Activated B cell treated with CpG ODN at 0.5 μM for 24 hours (primary cell): ENCODE data around the gene KCNE2. TPM values are rescaled to one million over a fixed set of nuclear protein-coding genes. Genes with fewer than 3 reads are reported as not detected.

ENCODE experiments used
- ATAC-seq: fragments of 200-7000 bp; cut with Tn5 transposase; one replicate; pipeline ENCODE4 v1.10.0; 2021; ENCODE audit warnings: low read depth, mild to moderate bottlenecking, moderate library complexity
- CTCF ChIA-PET: fragments of 350-600 bp; sonication (Branson Sonifier 250); formaldehyde crosslinking; loops from one replicate; lab custom pipeline; 2021; ENCODE audit warnings: antibody characterized with exemption; lab: Charles Lee
- POLR2A ChIA-PET: fragments of 350-600 bp; sonication (Branson Sonifier 250); formaldehyde crosslinking; loops from one replicate; lab custom pipeline; 2021; ENCODE audit warnings: antibody characterized with exemption; lab: Charles Lee
- DNase-seq: peaks from one replicate; pipeline ENCODE4 v3.0.0; 2022
- H3K27ac Mint-ChIP-seq: one replicate; pipeline ENCODE4 v1.8.0; 2020; ENCODE audit warnings: mixed read lengths
- H3K27me3 Mint-ChIP-seq: one replicate; pipeline ENCODE4 v1.8.0; 2021; ENCODE audit warnings: mixed read lengths
- H3K36me3 Mint-ChIP-seq: one replicate; pipeline ENCODE4 v1.8.0; 2021; ENCODE audit warnings: low read depth, mixed read lengths
- H3K4me1 Mint-ChIP-seq: one replicate; pipeline ENCODE4 v1.8.0; 2021; ENCODE audit warnings: mixed read lengths
- H3K4me3 Mint-ChIP-seq: one replicate; pipeline ENCODE4 v1.8.0; 2020; ENCODE audit warnings: mild to moderate bottlenecking, mixed read lengths
- H3K9me3 Mint-ChIP-seq: one replicate; pipeline ENCODE4 v1.8.0; 2020; ENCODE audit warnings: mixed read lengths
- CTCF ChIP-seq: fragments of 200-600 bp; IDR thresholded peaks from one replicate; pipeline ENCODE4 v1.8.0; 2022; ENCODE audit warnings: antibody characterized with exemption, mild to moderate bottlenecking
- intact Hi-C: fragments of 100-400 bp; cut with micrococcal nuclease; formaldehyde crosslinking; loops from one replicate; pipeline ENCODE4 v1.15.1; 2024
- total RNA-seq: library from RNA; stranded (reverse); gene quantifications from 2 replicates; pipeline ENCODE4 v1.2.3, GENCODE V29; 2022

The KCNE2 gene
- total RNA-seq = not detected in 2 replicates

DNA sequence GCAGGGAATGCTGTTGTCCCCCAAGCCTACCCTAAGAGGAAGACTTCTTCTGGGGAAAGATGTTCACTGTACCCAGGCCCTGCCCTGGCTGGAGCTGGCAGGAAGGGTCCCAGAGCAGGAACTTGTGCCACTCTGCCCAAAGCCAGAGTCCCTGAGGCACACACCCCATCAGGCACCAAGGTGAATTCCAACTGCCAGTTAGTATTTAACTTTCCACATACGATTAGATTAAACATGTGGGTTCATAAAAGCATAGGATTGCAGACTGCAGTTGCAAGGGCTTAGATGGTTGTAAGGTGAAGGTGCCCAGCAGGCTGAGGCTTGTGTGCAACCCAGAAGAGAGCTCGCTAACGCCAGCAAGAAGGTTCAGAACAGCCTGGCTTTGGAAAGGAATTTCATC, at the start of gene KCNE2:
Gene KCNE2, plus strand, starts transcription at position 274 of the 400 bp plus-strand sequence. CDS start 6,473 bp downstream, outside the sequence.
- H3K4me3 Mint-ChIP-seq = no peak within 1 kb of the TSS
- CTCF ChIA-PET = interaction anchor here (1.6 to 3.2 kb wide), 3 partner anchors 239 to 439 kb away, joined by 4 to 16 read pairs (median 14); no protein-coding TSS in a partner anchor
- peaks cover 7% of the 10 kb centered on the region for H3K4me1 Mint-ChIP-seq
- POLR2A ChIA-PET = no interaction called here
- ATAC-seq = no peak
- H3K27me3 Mint-ChIP-seq = peaks cover 10% of the 10 kb centered on the region
- no peak for TF ChIP-seq CTCF
- peaks cover 2% of the 10 kb centered on the region for H3K9me3 Mint-ChIP-seq
- H3K36me3 Mint-ChIP-seq = no peaks in the 10 kb centered on the region
- H3K27ac Mint-ChIP-seq = no peak within 1 kb of the TSS
- intact Hi-C loops = no loop called here
- no peak for DNase-seq

DNA sequence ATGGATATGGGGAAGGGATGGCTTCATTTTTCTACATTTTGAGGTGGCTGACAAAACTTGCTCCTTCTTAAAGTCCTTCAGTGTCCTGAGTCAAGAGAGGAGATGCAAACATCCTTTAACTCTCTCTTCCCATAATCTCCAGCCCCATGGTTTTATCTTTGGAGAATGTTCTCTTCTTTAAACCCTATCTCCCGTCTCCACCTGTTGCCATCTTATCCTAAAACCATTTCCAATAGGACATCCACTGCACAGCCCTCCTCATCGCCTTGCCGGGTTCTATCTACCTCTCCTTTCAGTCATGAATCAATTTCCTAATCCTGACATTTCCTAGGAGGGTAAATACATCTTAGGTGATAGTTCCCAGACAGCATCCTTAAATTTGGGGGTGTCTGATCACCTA, 44.2 kb upstream of the KCNE2 start:
- H3K4me1 Mint-ChIP-seq = no peaks in the 10 kb centered on the region
- H3K9me3 Mint-ChIP-seq = peaks cover 3% of the 10 kb centered on the region
- H3K27me3 Mint-ChIP-seq = peaks cover 16% of the 10 kb centered on the region
- DNase-seq (no peak), ATAC-seq (no peak)
- H3K4me3 Mint-ChIP-seq = no peak overlapping the region
- no peak overlapping the region for H3K27ac Mint-ChIP-seq
- no peak for TF ChIP-seq CTCF
- CTCF ChIA-PET = no interaction called here
- intact Hi-C loops = no loop called here
- POLR2A ChIA-PET = no interaction called here
- H3K36me3 Mint-ChIP-seq = no peaks in the 10 kb centered on the region

GRCh38 chr21:34320011-34320410, 43.8 kb upstream of the KCNE2 start:
- intact Hi-C loops = no loop called here
- no peaks in the 10 kb centered on the region for H3K36me3 Mint-ChIP-seq
- H3K4me3 Mint-ChIP-seq = no peak overlapping the region
- ChIA-PET POLR2A (no interaction called here), CTCF (no interaction called here)
- no peak for DNase-seq
- no peaks in the 10 kb centered on the region for H3K4me1 Mint-ChIP-seq
- no peak overlapping the region for H3K27ac Mint-ChIP-seq
- H3K27me3 Mint-ChIP-seq = peaks cover 16% of the 10 kb centered on the region
- no peak for TF ChIP-seq CTCF
- H3K9me3 Mint-ChIP-seq = peaks cover 3% of the 10 kb centered on the region
- no peak for ATAC-seq

- DNase-seq (no peak), ATAC-seq (no peak)
- Mint-ChIP-seq H3K27ac (no peak overlapping the region), H3K4me3 (no peak overlapping the region), H3K4me1 (no peaks in the 10 kb centered on the region), H3K27me3 (peaks cover 8% of the 10 kb centered on the region), H3K9me3 (peaks cover 8% of the 10 kb centered on the region), H3K36me3 (no peaks in the 10 kb centered on the region)
- ChIA-PET POLR2A (no interaction called here), CTCF (interaction anchor here (1.2 kb wide), 1 partner anchor 18 kb away, joined by 3 read pairs; no protein-coding TSS in a partner anchor)
- intact Hi-C loops = no loop called here
- no peak for TF ChIP-seq CTCF
Measured at GRCh38 chr21:34330055-34330454, 33.8 kb upstream of the KCNE2 start.

DNA sequence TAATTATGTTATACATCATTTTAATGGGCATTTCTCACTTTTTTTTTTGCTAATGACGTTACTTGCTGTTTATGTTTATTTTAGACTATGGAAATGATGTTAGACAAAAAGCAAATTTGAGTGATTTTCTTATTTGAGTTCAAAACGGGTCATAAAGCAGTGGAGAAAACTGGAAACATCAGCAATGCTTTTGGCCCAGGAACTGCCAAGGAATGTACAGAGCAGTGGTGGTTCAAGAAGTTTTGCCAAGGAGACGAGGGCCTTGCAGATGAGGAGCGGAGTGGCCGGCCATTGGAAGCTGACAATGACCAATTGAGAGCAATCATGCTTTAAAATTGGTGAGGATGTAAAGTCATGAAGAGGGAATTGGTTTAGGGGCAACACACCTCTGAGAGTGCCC, 32.1 kb upstream of the KCNE2 start:
- no peaks in the 10 kb centered on the region for H3K36me3 Mint-ChIP-seq
- no peak for ATAC-seq
- H3K9me3 Mint-ChIP-seq = peaks cover 8% of the 10 kb centered on the region
- intact Hi-C loops = no loop called here
- no peaks in the 10 kb centered on the region for H3K4me1 Mint-ChIP-seq
- H3K4me3 Mint-ChIP-seq = no peak overlapping the region
- peaks cover 8% of the 10 kb centered on the region for H3K27me3 Mint-ChIP-seq
- ChIA-PET POLR2A (no interaction called here), CTCF (no interaction called here)
- TF ChIP-seq CTCF = no peak
- H3K27ac Mint-ChIP-seq = no peak overlapping the region
- no peak for DNase-seq
